ENCODE measurements around the gene SMC1A.
"Not testable (repeated sequence)": the region's sequence is repeated elsewhere in the genome, so short reads cannot be mapped to it uniquely, and the experiment has no call there.

- not testable (repeated sequence) for TF ChIP-seq POLR2A, CTCF (IDR thresholded peaks at IDR 0.05)
These were observed 46.2 kb upstream of the SMC1A start for GRCh38 chrX:53468659-53469058.

Data from heart left ventricle (tissue), 13 donors.